ENCODE measurements around the gene CHD3.
A peak's percentile ranks its signal among the peaks of the same experiment; 100 is the strongest.
"Not testable (repeated sequence)": the region's sequence is repeated elsewhere in the genome, so short reads cannot be mapped to it uniquely, and the experiment has no call there.

Gene CHD3

GRCh38 chr17:7856011-7856810, 32.4 kb upstream of the CHD3 start:
- Mint-ChIP-seq H3K27me3 (no peaks in the 10 kb centered on the region), H3K36me3 (peaks cover 14% of the 10 kb centered on the region), H3K9me3 (no peaks in the 10 kb centered on the region), H3K4me1 (peaks cover 12% of the 10 kb centered on the region), H3K27ac (no peak overlapping the region), H3K4me3 (no peak overlapping the region)

- Mint-ChIP-seq H3K9me3 (no peaks in the 10 kb centered on the region), H3K4me3 (no peak within 1 kb of the TSS), H3K36me3 (peaks cover 16% of the 10 kb centered on the region), H3K4me1 (peaks cover 4% of the 10 kb centered on the region), H3K27me3 (no peaks in the 10 kb centered on the region), H3K27ac (no peak within 1 kb of the TSS)
These were observed 31.5 kb upstream of the CHD3 start, which contains the start of gene NAA38 for GRCh38 chr17:7856811-7857712. Gene NAA38 (minus strand): TSS chr17:7857559. CDS start chr17:7857463, 96 bp downstream.

GRCh38 chr17:7857713-7858521, 30.7 kb upstream of the CHD3 start, which contains the start of gene CYB5D1:
Gene CYB5D1 (plus strand): TSS chr17:7858003. CDS start chr17:7858135, 132 bp downstream.
- Mint-ChIP-seq H3K4me3 (no peak within 1 kb of the TSS), H3K27ac (no peak within 1 kb of the TSS), H3K27me3 (no peaks in the 10 kb centered on the region), H3K36me3 (peaks cover 16% of the 10 kb centered on the region), H3K4me1 (peaks cover 8% of the 10 kb centered on the region), H3K9me3 (no peaks in the 10 kb centered on the region)

- Mint-ChIP-seq H3K9me3 (no peaks in the 10 kb centered on the region), H3K27me3 (no peaks in the 10 kb centered on the region), H3K36me3 (peaks cover 16% of the 10 kb centered on the region), H3K27ac (no peak overlapping the region), H3K4me1 (peaks cover 8% of the 10 kb centered on the region), H3K4me3 (no peak overlapping the region)
These were observed 30.1 kb upstream of the CHD3 start for GRCh38 chr17:7858522-7858810.

GRCh38 chr17:7859028-7859427, 29.6 kb upstream of the CHD3 start:
- peaks cover 12% of the 10 kb centered on the region for H3K36me3 Mint-ChIP-seq
- peaks cover 4% of the 10 kb centered on the region for H3K4me1 Mint-ChIP-seq
- no peaks in the 10 kb centered on the region for H3K27me3 Mint-ChIP-seq
- H3K27ac Mint-ChIP-seq, result peak overlapping the region; percentile 13
- no peaks in the 10 kb centered on the region for H3K9me3 Mint-ChIP-seq
- H3K4me3 Mint-ChIP-seq, result no peak overlapping the region

- H3K4me1 Mint-ChIP-seq, result peaks cover 25% of the 10 kb centered on the region
- peaks cover 9% of the 10 kb centered on the region for H3K36me3 Mint-ChIP-seq
- no peak overlapping the region for H3K4me3 Mint-ChIP-seq
- H3K27ac Mint-ChIP-seq, result peak overlapping the region; percentile 3
- no peaks in the 10 kb centered on the region for H3K9me3 Mint-ChIP-seq
- H3K27me3 Mint-ChIP-seq, result no peaks in the 10 kb centered on the region
These were observed 25.7 kb upstream of the CHD3 start for GRCh38 chr17:7862692-7863437.

GRCh38 chr17:7864384-7864783, 24.2 kb upstream of the CHD3 start:
- H3K4me3 Mint-ChIP-seq, H3K27me3 Mint-ChIP-seq, H3K27ac Mint-ChIP-seq, H3K9me3 Mint-ChIP-seq, H3K36me3 Mint-ChIP-seq: not testable (repeated sequence)
- H3K4me1 Mint-ChIP-seq, result peaks cover 38% of the 10 kb centered on the region

GRCh38 chr17:7864995-7865650, 23.5 kb upstream of the CHD3 start:
- no peak overlapping the region for H3K27ac Mint-ChIP-seq
- H3K9me3 Mint-ChIP-seq, result no peaks in the 10 kb centered on the region
- peaks cover 43% of the 10 kb centered on the region for H3K4me1 Mint-ChIP-seq
- no peak overlapping the region for H3K4me3 Mint-ChIP-seq
- peaks cover 4% of the 10 kb centered on the region for H3K36me3 Mint-ChIP-seq
- no peaks in the 10 kb centered on the region for H3K27me3 Mint-ChIP-seq

- H3K4me3 Mint-ChIP-seq, result peak overlapping the region; percentile 37
- peaks cover 2% of the 10 kb centered on the region for H3K36me3 Mint-ChIP-seq
These were observed 20.7 kb upstream of the CHD3 start for GRCh38 chr17:7867881-7868329.

GRCh38 chr17:7873051-7873450, 15.5 kb upstream of the CHD3 start:
- Mint-ChIP-seq H3K9me3 (no peaks in the 10 kb centered on the region), H3K36me3 (peaks cover 14% of the 10 kb centered on the region), H3K4me1 (peaks cover 50% of the 10 kb centered on the region), H3K4me3 (no peak overlapping the region), H3K27me3 (no peaks in the 10 kb centered on the region), H3K27ac (peak overlapping the region; percentile 68)

More at GRCh38 chr17:7867881-7868329, 20.7 kb upstream of the CHD3 start:
- no peaks in the 10 kb centered on the region for H3K27me3 Mint-ChIP-seq
- peak overlapping the region; percentile 93 for H3K27ac Mint-ChIP-seq
- H3K9me3 Mint-ChIP-seq, result no peaks in the 10 kb centered on the region
- H3K4me1 Mint-ChIP-seq, result peaks cover 44% of the 10 kb centered on the region

- Mint-ChIP-seq H3K4me3 (no peak overlapping the region), H3K36me3 (peaks cover 14% of the 10 kb centered on the region), H3K9me3 (no peaks in the 10 kb centered on the region), H3K4me1 (peaks cover 34% of the 10 kb centered on the region), H3K27ac (no peak overlapping the region), H3K27me3 (no peaks in the 10 kb centered on the region)
These were observed 12.7 kb upstream of the CHD3 start for GRCh38 chr17:7875804-7876370.

- H3K27me3 Mint-ChIP-seq, result no peaks in the 10 kb centered on the region
- H3K4me3 Mint-ChIP-seq, result no peak overlapping the region
- H3K36me3 Mint-ChIP-seq, result peaks cover 14% of the 10 kb centered on the region
- no peaks in the 10 kb centered on the region for H3K9me3 Mint-ChIP-seq
- no peak overlapping the region for H3K27ac Mint-ChIP-seq
- peaks cover 26% of the 10 kb centered on the region for H3K4me1 Mint-ChIP-seq
These were observed 10.4 kb upstream of the CHD3 start for GRCh38 chr17:7878234-7878633.

GRCh38 chr17:7880076-7880868, 8.3 kb upstream of the CHD3 start:
- no peaks in the 10 kb centered on the region for H3K27me3 Mint-ChIP-seq
- no peak overlapping the region for H3K27ac Mint-ChIP-seq
- no peaks in the 10 kb centered on the region for H3K9me3 Mint-ChIP-seq
- H3K4me1 Mint-ChIP-seq, result peaks cover 14% of the 10 kb centered on the region
- H3K4me3 Mint-ChIP-seq, result no peak overlapping the region
- peaks cover 7% of the 10 kb centered on the region for H3K36me3 Mint-ChIP-seq

Data from activated naive CD4-positive, alpha-beta T cell treated with anti-CD3 and anti-CD28 coated beads, Interleukin-2, amount 50 U/mL, for 24 hours (primary cell).